WTC11 (cell line): ENCODE data around the gene HMGN4. TPM values are rescaled to one million over a fixed set of nuclear protein-coding genes. Genes with fewer than 3 reads are reported as not detected.

Experiments
- ATAC-seq: fragments of 200-7000 bp; cut with Tn5 transposase; 2 replicates; pipeline ENCODE4 v1.10.0; 2021; ENCODE audit warnings: mild to moderate bottlenecking, moderate library complexity
- CTCF ChIA-PET: fragments of 300-600 bp; sonication (Branson Sonifier 250); formaldehyde crosslinking; loops from one replicate; lab custom pipeline; 2021; ENCODE audit warnings: antibody characterized with exemption; lab: Charles Lee
- POLR2A ChIA-PET: fragments of 350-600 bp; sonication (Branson Sonifier 250); formaldehyde crosslinking; loops from one replicate; lab custom pipeline; 2021; ENCODE audit warnings: antibody characterized with exemption; lab: Charles Lee
- DNase-seq: peaks from one replicate; pipeline ENCODE4 v3.0.0; 2021; ENCODE audit warnings: low spot score
- H3K27ac Mint-ChIP-seq: 2 replicates; pipeline ENCODE4 v1.8.0; 2021; ENCODE audit warnings: mixed read lengths
- H3K27me3 Mint-ChIP-seq: 2 replicates; pipeline ENCODE4 v1.8.0; 2021; ENCODE audit warnings: low read depth, mild to moderate bottlenecking, moderate library complexity, mixed read lengths
- H3K36me3 Mint-ChIP-seq: 2 replicates; pipeline ENCODE4 v1.8.0; 2021; ENCODE audit warnings: mixed read lengths
- H3K4me1 Mint-ChIP-seq: 2 replicates; pipeline ENCODE4 v1.8.0; 2022; ENCODE audit warnings: mixed read lengths
- H3K4me3 Mint-ChIP-seq: 2 replicates; pipeline ENCODE4 v1.8.0; 2021; ENCODE audit warnings: mild to moderate bottlenecking, moderate library complexity, mixed read lengths
- H3K9me3 Mint-ChIP-seq: 2 replicates; pipeline ENCODE4 v1.8.0; 2021; ENCODE audit warnings: mixed read lengths
- CREB1 ChIP-seq: sonication (generic); formaldehyde crosslinking; IDR thresholded peaks from 2 replicates; pipeline ENCODE4 v1.8.0; 2023; ENCODE audit warnings: mild to moderate bottlenecking, missing genetic modification reagents
- ESRRA ChIP-seq: sonication (generic); formaldehyde crosslinking; IDR thresholded peaks from 2 replicates; pipeline ENCODE4 v1.8.1; 2022; ENCODE audit warnings: mild to moderate bottlenecking, missing genetic modification reagents, borderline replicate concordance
- ETV6 ChIP-seq: sonication (generic); formaldehyde crosslinking; IDR thresholded peaks from 2 replicates; pipeline ENCODE4 v1.8.1; 2022; ENCODE audit warnings: mild to moderate bottlenecking, missing genetic modification reagents
- FOXJ3 ChIP-seq: sonication (generic); formaldehyde crosslinking; IDR thresholded peaks from 2 replicates; pipeline ENCODE4 v1.9.0; 2021; ENCODE audit warnings: missing genetic modification reagents, mild to moderate bottlenecking, borderline replicate concordance
- FOXK1 ChIP-seq: sonication (generic); formaldehyde crosslinking; IDR thresholded peaks from 2 replicates; pipeline ENCODE4 v1.8.0; 2022; ENCODE audit warnings: mild to moderate bottlenecking, moderate library complexity, missing genetic modification reagents
- FOXP1 ChIP-seq: sonication (generic); formaldehyde crosslinking; IDR thresholded peaks from 2 replicates; pipeline ENCODE4 v1.8.0; 2022; ENCODE audit warnings: missing genetic modification reagents, mild to moderate bottlenecking, moderate library complexity, borderline replicate concordance
- IRF2 ChIP-seq: sonication (generic); formaldehyde crosslinking; IDR thresholded peaks from 2 replicates; pipeline ENCODE4 v1.8.0; 2022; ENCODE audit warnings: low read depth, missing genetic modification reagents, borderline replicate concordance
- KAT7 ChIP-seq: sonication (generic); formaldehyde crosslinking; IDR thresholded peaks from 2 replicates; pipeline ENCODE4 v1.8.1; 2023; ENCODE audit warnings: missing genetic modification reagents, mild to moderate bottlenecking, borderline replicate concordance
- NR2C2 ChIP-seq: sonication (generic); formaldehyde crosslinking; IDR thresholded peaks from 2 replicates; pipeline ENCODE4 v1.8.0; 2022; ENCODE audit warnings: mild to moderate bottlenecking, missing genetic modification reagents
- NR3C1 ChIP-seq: sonication (generic); formaldehyde crosslinking; conservative IDR thresholded peaks from 2 replicates; pipeline ENCODE4 v1.8.1; 2023; ENCODE audit warnings: low read depth, mild to moderate bottlenecking, missing genetic modification reagents
- OVOL2 ChIP-seq: fragments of 250-450 bp; sonication (Bioruptor Pico); IDR thresholded peaks from 2 replicates; pipeline ENCODE4 v1.9.0; 2021; ENCODE audit warnings: mild to moderate bottlenecking, borderline replicate concordance
- SMAD3 ChIP-seq: sonication (generic); formaldehyde crosslinking; IDR thresholded peaks from 2 replicates; pipeline ENCODE4 v1.8.0; 2022; ENCODE audit warnings: missing genetic modification reagents, mild to moderate bottlenecking, borderline replicate concordance
- TCF7 ChIP-seq: sonication (generic); formaldehyde crosslinking; IDR thresholded peaks from 2 replicates; pipeline ENCODE4 v1.8.0; 2022; ENCODE audit warnings: mild to moderate bottlenecking, low read depth, missing genetic modification reagents, moderate library complexity
- TEAD4 ChIP-seq: sonication (generic); formaldehyde crosslinking; IDR thresholded peaks from 2 replicates; pipeline ENCODE4 v1.8.0; 2022; ENCODE audit warnings: mild to moderate bottlenecking, missing genetic modification reagents
- ZBTB21 ChIP-seq: sonication (generic); formaldehyde crosslinking; IDR thresholded peaks from 2 replicates; pipeline ENCODE4 v1.8.1; 2023; ENCODE audit warnings: mild to moderate bottlenecking, missing genetic modification reagents, borderline replicate concordance
- ZNF121 ChIP-seq: sonication (generic); formaldehyde crosslinking; IDR thresholded peaks from 2 replicates; pipeline ENCODE4 v1.8.0; 2023; ENCODE audit warnings: missing genetic modification reagents
- ZNF219 ChIP-seq: sonication (generic); formaldehyde crosslinking; IDR thresholded peaks from 2 replicates; pipeline ENCODE4 v1.8.0; 2023; ENCODE audit warnings: missing genetic modification reagents, mild to moderate bottlenecking, borderline replicate concordance
- ZNF416 ChIP-seq: fragments of 250-450 bp; sonication (Bioruptor Pico); IDR thresholded peaks from 2 replicates; pipeline ENCODE4 v1.9.0; 2021; ENCODE audit warnings: mild to moderate bottlenecking, inconsistent platforms
- ZNF671 ChIP-seq: fragments of 250-450 bp; sonication (Bioruptor Pico); IDR thresholded peaks from 2 replicates; pipeline ENCODE4 v1.8.0; 2021; ENCODE audit warnings: mild to moderate bottlenecking
- total RNA-seq: library from RNA; stranded (reverse); gene quantifications from 3 replicates; pipeline ENCODE4 v1.2.3, GENCODE V29; 2021
- TF ChIP-seq, protein P1 (sequence below): fragments of 250-450 bp; sonication (Bioruptor Pico); IDR thresholded peaks from 2 replicates; pipeline ENCODE4 v1.8.0; 2021; ENCODE audit warnings: mild to moderate bottlenecking
- TF ChIP-seq, protein P2 (sequence below): sonication (generic); formaldehyde crosslinking; IDR thresholded peaks from 2 replicates; pipeline ENCODE4 v1.8.1; 2022; ENCODE audit warnings: low read depth, missing genetic modification reagents, borderline replicate concordance
- TF ChIP-seq, protein P3 (sequence below): fragments of 250-450 bp; sonication (Bioruptor Pico); IDR thresholded peaks from 2 replicates; pipeline ENCODE4 v1.9.0; 2021; ENCODE audit warnings: mild to moderate bottlenecking
- TF ChIP-seq, protein P4 (sequence below): sonication (generic); formaldehyde crosslinking; IDR thresholded peaks from 2 replicates; pipeline ENCODE4 v1.8.0; 2023; ENCODE audit warnings: missing genetic modification reagents
- TF ChIP-seq, protein P5 (sequence below): sonication (generic); formaldehyde crosslinking; IDR thresholded peaks from 2 replicates; pipeline ENCODE4 v1.8.0; 2022; ENCODE audit warnings: mild to moderate bottlenecking, missing genetic modification reagents
- TF ChIP-seq, protein P6 (sequence below): fragments of 200-600 bp; IDR thresholded peaks from 2 replicates; pipeline ENCODE4 v1.8.0; 2022; ENCODE audit warnings: antibody characterized with exemption

Gene HMGN4
- total RNA-seq, 1 experiment from 2014 or later = 57.1 TPM

DNA sequence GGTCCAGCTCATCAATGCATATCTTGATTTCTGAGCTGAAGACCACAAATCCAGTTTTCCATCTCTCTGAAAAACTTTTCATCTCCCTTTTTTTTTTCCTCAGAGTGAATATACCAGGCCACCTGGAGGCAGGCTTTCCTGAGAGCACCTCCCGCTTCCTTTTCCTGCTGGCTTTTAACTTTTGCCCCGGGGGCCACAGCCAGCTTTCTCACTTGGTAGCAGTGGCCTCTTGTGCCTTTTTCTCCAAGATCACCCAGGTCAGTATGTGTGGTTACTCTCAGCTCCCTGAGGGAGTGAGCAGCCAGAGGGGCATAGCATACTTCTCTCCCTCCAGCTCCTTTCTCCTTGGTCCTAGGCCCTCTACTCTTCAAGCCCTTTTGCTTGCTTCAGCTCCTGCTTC, 38.1 kb upstream of the HMGN4 start, which contains the start of gene BTN1A1:
Gene BTN1A1 (plus strand): TSS at position 202 of the 400 bp plus-strand sequence. CDS start 984 bp downstream, outside the sequence.
- peaks cover 20% of the 10 kb centered on the region for H3K4me1 Mint-ChIP-seq
- peak within 1 kb of the TSS; percentile 74 for H3K4me3 Mint-ChIP-seq
- H3K9me3 Mint-ChIP-seq = no peaks in the 10 kb centered on the region
- POLR2A ChIA-PET = interaction anchor here (0.9 kb wide), 1 partner anchor 37 kb away, joined by 3 read pairs; no protein-coding TSS in a partner anchor
- H3K27me3 Mint-ChIP-seq = peaks cover 64% of the 10 kb centered on the region
- no peaks in the 10 kb centered on the region for H3K36me3 Mint-ChIP-seq
- ATAC-seq (peak; percentile 46), DNase-seq (peak; percentile 20)
- H3K27ac Mint-ChIP-seq = no peak within 1 kb of the TSS
- TF ChIP-seq TCF7 (CRISPR knock-in tag) = no peak
- no peak for TF ChIP-seq IRF2
- no peak for TF ChIP-seq KAT7 (CRISPR knock-in tag)
- TF ChIP-seq CREB1 (CRISPR knock-in tag) = no peak
- TF ChIP-seq, protein P1, sequence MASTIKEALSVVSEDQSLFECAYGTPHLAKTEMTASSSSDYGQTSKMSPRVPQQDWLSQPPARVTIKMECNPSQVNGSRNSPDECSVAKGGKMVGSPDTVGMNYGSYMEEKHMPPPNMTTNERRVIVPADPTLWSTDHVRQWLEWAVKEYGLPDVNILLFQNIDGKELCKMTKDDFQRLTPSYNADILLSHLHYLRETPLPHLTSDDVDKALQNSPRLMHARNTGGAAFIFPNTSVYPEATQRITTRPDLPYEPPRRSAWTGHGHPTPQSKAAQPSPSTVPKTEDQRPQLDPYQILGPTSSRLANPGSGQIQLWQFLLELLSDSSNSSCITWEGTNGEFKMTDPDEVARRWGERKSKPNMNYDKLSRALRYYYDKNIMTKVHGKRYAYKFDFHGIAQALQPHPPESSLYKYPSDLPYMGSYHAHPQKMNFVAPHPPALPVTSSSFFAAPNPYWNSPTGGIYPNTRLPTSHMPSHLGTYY (CRISPR knock-in tag) = no peak
- TF ChIP-seq, protein P2, sequence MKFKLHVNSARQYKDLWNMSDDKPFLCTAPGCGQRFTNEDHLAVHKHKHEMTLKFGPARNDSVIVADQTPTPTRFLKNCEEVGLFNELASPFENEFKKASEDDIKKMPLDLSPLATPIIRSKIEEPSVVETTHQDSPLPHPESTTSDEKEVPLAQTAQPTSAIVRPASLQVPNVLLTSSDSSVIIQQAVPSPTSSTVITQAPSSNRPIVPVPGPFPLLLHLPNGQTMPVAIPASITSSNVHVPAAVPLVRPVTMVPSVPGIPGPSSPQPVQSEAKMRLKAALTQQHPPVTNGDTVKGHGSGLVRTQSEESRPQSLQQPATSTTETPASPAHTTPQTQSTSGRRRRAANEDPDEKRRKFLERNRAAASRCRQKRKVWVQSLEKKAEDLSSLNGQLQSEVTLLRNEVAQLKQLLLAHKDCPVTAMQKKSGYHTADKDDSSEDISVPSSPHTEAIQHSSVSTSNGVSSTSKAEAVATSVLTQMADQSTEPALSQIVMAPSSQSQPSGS (CRISPR knock-in tag) = no peak
- no peak for TF ChIP-seq ZNF416 (CRISPR knock-in tag)
- TF ChIP-seq NR3C1 (CRISPR knock-in tag) = no peak
- TF ChIP-seq ESRRA (CRISPR knock-in tag) = no peak
- TF ChIP-seq, protein P3, sequence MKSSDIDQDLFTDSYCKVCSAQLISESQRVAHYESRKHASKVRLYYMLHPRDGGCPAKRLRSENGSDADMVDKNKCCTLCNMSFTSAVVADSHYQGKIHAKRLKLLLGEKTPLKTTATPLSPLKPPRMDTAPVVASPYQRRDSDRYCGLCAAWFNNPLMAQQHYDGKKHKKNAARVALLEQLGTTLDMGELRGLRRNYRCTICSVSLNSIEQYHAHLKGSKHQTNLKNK (CRISPR knock-in tag) = no peak
- CTCF ChIA-PET = interaction anchor here (0.5 to 1.6 kb wide), 6 partner anchors 26 to 159 kb away, joined by 3 to 10 read pairs (median 4); partner anchors contain the start of gene HMGN4

DNA sequence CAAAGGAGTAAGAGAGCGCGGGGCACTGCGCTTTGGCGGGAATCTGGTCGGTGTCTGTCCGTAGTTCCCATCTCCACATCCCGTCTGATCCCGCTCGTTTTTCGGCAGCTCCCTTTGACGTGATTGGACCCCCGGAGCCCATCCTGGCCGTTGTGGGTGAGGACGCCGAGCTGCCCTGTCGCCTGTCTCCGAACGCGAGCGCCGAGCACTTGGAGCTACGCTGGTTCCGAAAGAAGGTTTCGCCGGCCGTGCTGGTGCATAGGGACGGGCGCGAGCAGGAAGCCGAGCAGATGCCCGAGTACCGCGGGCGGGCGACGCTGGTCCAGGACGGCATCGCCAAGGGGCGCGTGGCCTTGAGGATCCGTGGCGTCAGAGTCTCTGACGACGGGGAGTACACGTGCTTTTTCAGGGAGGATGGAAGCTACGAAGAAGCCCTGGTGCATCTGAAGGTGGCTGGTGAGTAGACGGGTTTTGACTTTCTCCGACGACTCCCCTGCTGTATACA, 36.6 kb upstream of the HMGN4 start:
- H3K27ac Mint-ChIP-seq = no peak overlapping the region
- peaks cover 64% of the 10 kb centered on the region for H3K27me3 Mint-ChIP-seq
- ChIA-PET CTCF (interaction anchor here (0.5 to 1.3 kb wide), 4 partner anchors 10 to 160 kb away, joined by 3 read pairs; no protein-coding TSS in a partner anchor), POLR2A (interaction anchor here (0.6 to 0.7 kb wide), 2 partner anchors 17 to 116 kb away, joined by 3 to 4 read pairs; no protein-coding TSS in a partner anchor)
- peak; percentile 59 for DNase-seq
- ATAC-seq = peak; percentile 88
- no peaks in the 10 kb centered on the region for H3K9me3 Mint-ChIP-seq
- no peaks in the 10 kb centered on the region for H3K36me3 Mint-ChIP-seq
- peak overlapping the region; percentile 74 for H3K4me3 Mint-ChIP-seq
- H3K4me1 Mint-ChIP-seq = peaks cover 20% of the 10 kb centered on the region
- TF ChIP-seq ZNF671 (CRISPR knock-in tag) (no peak), ZNF121 (CRISPR knock-in tag) (no peak), SMAD3 (CRISPR knock-in tag) (peak; percentile 92), ZNF416 (CRISPR knock-in tag) (no peak), OVOL2 (CRISPR knock-in tag) (no peak), FOXP1 (peak; percentile 98), FOXK1 (CRISPR knock-in tag) (peak; percentile 87), FOXJ3 (CRISPR knock-in tag) (no peak), ZBTB21 (CRISPR knock-in tag) (no peak), ETV6 (CRISPR knock-in tag) (peak; percentile 94), ZNF219 (CRISPR knock-in tag) (peak; percentile 72; the same call in 1 of the 2 replicates), ESRRA (CRISPR knock-in tag) (peak; percentile 91; the same call in 1 of the 2 replicates), NR2C2 (CRISPR knock-in tag) (peak; percentile 47; the same call in 1 of the 2 replicates), TEAD4 (CRISPR knock-in tag) (0 out of 2 replicates have a peak, but pooled peaks have one; percentile 67)
- TF ChIP-seq, protein P4, sequence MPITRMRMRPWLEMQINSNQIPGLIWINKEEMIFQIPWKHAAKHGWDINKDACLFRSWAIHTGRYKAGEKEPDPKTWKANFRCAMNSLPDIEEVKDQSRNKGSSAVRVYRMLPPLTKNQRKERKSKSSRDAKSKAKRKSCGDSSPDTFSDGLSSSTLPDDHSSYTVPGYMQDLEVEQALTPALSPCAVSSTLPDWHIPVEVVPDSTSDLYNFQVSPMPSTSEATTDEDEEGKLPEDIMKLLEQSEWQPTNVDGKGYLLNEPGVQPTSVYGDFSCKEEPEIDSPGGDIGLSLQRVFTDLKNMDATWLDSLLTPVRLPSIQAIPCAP (CRISPR knock-in tag) = 0 out of 2 replicates have a peak, but pooled peaks have one; percentile 86
- TF ChIP-seq, protein P5, sequence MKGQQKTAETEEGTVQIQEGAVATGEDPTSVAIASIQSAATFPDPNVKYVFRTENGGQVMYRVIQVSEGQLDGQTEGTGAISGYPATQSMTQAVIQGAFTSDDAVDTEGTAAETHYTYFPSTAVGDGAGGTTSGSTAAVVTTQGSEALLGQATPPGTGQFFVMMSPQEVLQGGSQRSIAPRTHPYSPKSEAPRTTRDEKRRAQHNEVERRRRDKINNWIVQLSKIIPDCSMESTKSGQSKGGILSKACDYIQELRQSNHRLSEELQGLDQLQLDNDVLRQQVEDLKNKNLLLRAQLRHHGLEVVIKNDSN (CRISPR knock-in tag) = peak; percentile 56; the same call in 1 of the 2 replicates
- TF ChIP-seq, protein P6, sequence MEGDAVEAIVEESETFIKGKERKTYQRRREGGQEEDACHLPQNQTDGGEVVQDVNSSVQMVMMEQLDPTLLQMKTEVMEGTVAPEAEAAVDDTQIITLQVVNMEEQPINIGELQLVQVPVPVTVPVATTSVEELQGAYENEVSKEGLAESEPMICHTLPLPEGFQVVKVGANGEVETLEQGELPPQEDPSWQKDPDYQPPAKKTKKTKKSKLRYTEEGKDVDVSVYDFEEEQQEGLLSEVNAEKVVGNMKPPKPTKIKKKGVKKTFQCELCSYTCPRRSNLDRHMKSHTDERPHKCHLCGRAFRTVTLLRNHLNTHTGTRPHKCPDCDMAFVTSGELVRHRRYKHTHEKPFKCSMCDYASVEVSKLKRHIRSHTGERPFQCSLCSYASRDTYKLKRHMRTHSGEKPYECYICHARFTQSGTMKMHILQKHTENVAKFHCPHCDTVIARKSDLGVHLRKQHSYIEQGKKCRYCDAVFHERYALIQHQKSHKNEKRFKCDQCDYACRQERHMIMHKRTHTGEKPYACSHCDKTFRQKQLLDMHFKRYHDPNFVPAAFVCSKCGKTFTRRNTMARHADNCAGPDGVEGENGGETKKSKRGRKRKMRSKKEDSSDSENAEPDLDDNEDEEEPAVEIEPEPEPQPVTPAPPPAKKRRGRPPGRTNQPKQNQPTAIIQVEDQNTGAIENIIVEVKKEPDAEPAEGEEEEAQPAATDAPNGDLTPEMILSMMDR = no peak
